CD14-positive monocyte (primary cell): Measurements from ENCODE around the gene PPP1R1C. TPM values are rescaled to one million over a fixed set of nuclear protein-coding genes. Genes with fewer than 3 reads are reported as not detected.

ENCODE experiments used
- DNase-seq, 3 donors: peaks; one replicate each; pipeline ENCODE4 v3.0.0-alpha.2; 2011 to 2022
- H2AFZ ChIP-seq: 2 replicates; pipeline ENCODE4 v1.6.0; 2012; ENCODE audit warnings: mild to moderate bottlenecking, low read depth, low read length, inconsistent platforms; ENCODE audit not compliant: insufficient read depth, poor library complexity, severe bottlenecking
- H3K27ac ChIP-seq, 2 donors: 1 replicate in 1 of 2; 2 replicates in 1 of 2; pipeline ENCODE4 v1.5.1; 2012 to 2013; ENCODE audit warnings: low read length in 2 of 2, control low read depth in 1 of 2, inconsistent platforms in 1 of 2, low read depth in 1 of 2, mild to moderate bottlenecking in 1 of 2
- H3K27me3 ChIP-seq, 2 donors: one replicate each; pipeline versions ENCODE4 v1.6.0 to v1.6.1; 2011 to 2013; ENCODE audit warnings: low read length in 2 of 2; ENCODE audit not compliant: control insufficient read depth in 2 of 2, insufficient read depth in 2 of 2
- H3K36me3 ChIP-seq, 2 donors: replicated peaks in 1 of 2; 1 replicate in 1 of 2; 2 replicates in 1 of 2; pipeline versions ENCODE4 v1.5.1 to v1.6.1; 2012 to 2013; ENCODE audit warnings: low read length in 2 of 2, control low read depth in 1 of 2, inconsistent platforms in 1 of 2, mild to moderate bottlenecking in 1 of 2; ENCODE audit not compliant: insufficient read depth in 2 of 2, control insufficient read depth in 1 of 2
- H3K4me1 ChIP-seq, 2 donors: 1 replicate in 1 of 2; 2 replicates in 1 of 2; pipeline versions ENCODE4 v1.5.1 to v1.6.1; 2012 to 2013; ENCODE audit warnings: low read length in 2 of 2, control low read depth in 1 of 2, inconsistent platforms in 1 of 2, mild to moderate bottlenecking in 1 of 2, moderate library complexity in 1 of 2; ENCODE audit not compliant: insufficient read depth in 2 of 2, control insufficient read depth in 1 of 2
- H3K4me2 ChIP-seq: replicated peaks from 2 replicates; pipeline ENCODE3; 2012; ENCODE audit warnings: low read length, moderate library complexity, mild to moderate bottlenecking; ENCODE audit not compliant: poor library complexity, severe bottlenecking; ENCODE audit errors: extremely low read depth
- H3K4me3 ChIP-seq, 3 experiments: fragments of 200-600 bp in 1 of 3; sonication (generic) in 1 of 3; replicated peaks in 1 of 3; 1 replicate in 2 of 3; 2 replicates in 1 of 3; pipeline ENCODE4 v1.5.1; 2011 to 2013; ENCODE audit warnings: low read length in 3 of 3, mild to moderate bottlenecking in 3 of 3, control low read depth in 2 of 3, low read depth in 2 of 3, inconsistent platforms in 1 of 3, moderate library complexity in 1 of 3
- H3K79me2 ChIP-seq: 2 replicates; pipeline ENCODE4 v1.6.0; 2012; ENCODE audit warnings: mild to moderate bottlenecking, control low read depth, inconsistent platforms, low read length, moderate library complexity; ENCODE audit not compliant: insufficient read depth
- H3K9ac ChIP-seq: 2 replicates; pipeline ENCODE4 v1.6.0; 2017; ENCODE audit warnings: low read length, mild to moderate bottlenecking; ENCODE audit not compliant: insufficient read depth, poor library complexity, severe bottlenecking
- H3K9me3 ChIP-seq, 2 donors: replicated peaks in 1 of 2; 1 replicate in 1 of 2; 2 replicates in 1 of 2; pipeline versions ENCODE4 v1.5.1 to v1.6.1; 2012 to 2013; ENCODE audit warnings: low read length in 2 of 2, control low read depth in 1 of 2; ENCODE audit not compliant: control insufficient read depth in 1 of 2, insufficient read depth in 1 of 2
- H4K20me1 ChIP-seq: 2 replicates; pipeline ENCODE4 v1.6.0; 2012; ENCODE audit warnings: mild to moderate bottlenecking, low read length, control low read depth, moderate library complexity; ENCODE audit not compliant: insufficient read depth
- H3K27ac Mint-ChIP-seq, 7 donors: one replicate each; pipeline ENCODE4 v1.8.0; 2020; ENCODE audit warnings: mild to moderate bottlenecking in 7 of 7, mixed read lengths in 7 of 7, moderate library complexity in 6 of 7, inconsistent platforms in 2 of 7
- H3K27me3 Mint-ChIP-seq, 3 donors: one replicate each; pipeline ENCODE4 v1.8.0; 2021 to 2022; ENCODE audit warnings: low read depth in 3 of 3, mild to moderate bottlenecking in 3 of 3, mixed read lengths in 3 of 3, moderate library complexity in 3 of 3, inconsistent platforms in 1 of 3
- H3K36me3 Mint-ChIP-seq, 2 donors: one replicate each; pipeline ENCODE4 v1.8.0; 2020; ENCODE audit warnings: mixed read lengths in 2 of 2, inconsistent platforms in 1 of 2, mild to moderate bottlenecking in 1 of 2
- H3K4me1 Mint-ChIP-seq: one replicate; pipeline ENCODE4 v1.8.0; 2020; ENCODE audit warnings: mild to moderate bottlenecking, mixed read lengths
- H3K4me3 Mint-ChIP-seq, 2 donors: one replicate each; pipeline ENCODE4 v1.8.0; 2020; ENCODE audit warnings: mild to moderate bottlenecking in 2 of 2, mixed read lengths in 2 of 2, moderate library complexity in 1 of 2
- H3K9me3 Mint-ChIP-seq, 7 donors: one replicate each; pipeline ENCODE4 v1.8.0; 2020 to 2022; ENCODE audit warnings: mixed read lengths in 7 of 7, mild to moderate bottlenecking in 6 of 7, moderate library complexity in 6 of 7, inconsistent platforms in 2 of 7
- WGBS: methylation state at CpG from one replicate; pipeline ENCODE4 v1.1.5; 2013; ENCODE audit warnings: missing lambda C conversion rate; ENCODE audit not compliant: insufficient coverage; 5-methylcytosine and 5-hydroxymethylcytosine counted together
- intact Hi-C, 2 donors: fragments of 100-400 bp; cut with micrococcal nuclease; formaldehyde crosslinking; loops; one replicate each; pipeline versions ENCODE4 v1.15.0 to v1.15.1; 2023
- polyA plus RNA-seq, 3 donors: library from polyadenylated mRNA; depleted of rRNA in 1 of 3; unstranded in 2 of 3; stranded (reverse) in 1 of 3; fragments of 300-500 nt in 2 of 3; fragments of >200 nt in 1 of 3; fragmentation: Illumina TruSeq in 2 of 3; gene quantifications; 1 replicate in 2 of 3; 2 replicates in 1 of 3; pipeline ENCODE4 v1.2.3, GENCODE V29; 2012 to 2021
- TF ChIP-seq, protein P1 (sequence below): fragments of 200-600 bp; IDR thresholded peaks from one replicate; pipeline ENCODE4 v1.8.0; 2022; ENCODE audit warnings: antibody characterized with exemption, mild to moderate bottlenecking

The PPP1R1C gene
- polyA plus RNA-seq, 3 donors: not detected

DNA sequence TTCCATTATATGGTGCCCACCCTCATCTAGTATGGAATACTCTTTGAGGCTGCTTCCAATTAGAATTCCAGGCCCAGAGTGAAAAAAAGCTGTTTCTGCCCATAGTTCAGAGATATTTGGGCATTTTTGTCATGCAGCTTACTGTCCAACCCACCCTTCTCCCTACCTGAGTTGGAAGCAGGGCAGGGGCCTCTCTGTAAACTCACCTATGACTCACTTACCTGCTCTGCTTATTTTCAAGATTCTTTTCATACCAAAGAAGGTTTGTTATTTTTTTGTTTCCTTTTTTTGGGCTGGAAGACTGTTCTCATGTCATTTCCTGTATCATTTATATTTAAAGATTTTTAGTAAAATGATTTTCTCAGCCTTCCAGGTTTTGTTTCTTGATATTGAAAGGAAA, 38.4 kb upstream of the PPP1R1C start:
- no peaks in the 10 kb centered on the region for H3K4me1 ChIP-seq
- H3K79me2 ChIP-seq: no peaks in the 10 kb centered on the region
- no peaks in the 10 kb centered on the region for H3K36me3 ChIP-seq
- no peak overlapping the region for H3K4me3 ChIP-seq
- no peak overlapping the region for H3K4me2 ChIP-seq
- H3K27me3 ChIP-seq: no peaks in the 10 kb centered on the region
- no peak overlapping the region for H3K27ac Mint-ChIP-seq
- H3K27me3 Mint-ChIP-seq: peaks cover 0 to 4% (median 0%) of the 10 kb centered on the region in 3 donors
- H2AFZ ChIP-seq: no peak overlapping the region
- H3K27ac ChIP-seq: no peak overlapping the region
- no peak for DNase-seq
- peaks cover 7% of the 10 kb centered on the region for H3K4me1 Mint-ChIP-seq
- no peaks in the 10 kb centered on the region for H4K20me1 ChIP-seq
- intact Hi-C loops: no loop called here
- peaks cover 0 to 2% (median 0%) of the 10 kb centered on the region in 7 donors for H3K9me3 Mint-ChIP-seq
- H3K36me3 Mint-ChIP-seq: no peaks in the 10 kb centered on the region
- H3K4me3 Mint-ChIP-seq: no peak overlapping the region
- H3K9ac ChIP-seq: no peak overlapping the region
- no peaks in the 10 kb centered on the region for H3K9me3 ChIP-seq
- TF ChIP-seq, protein P1, sequence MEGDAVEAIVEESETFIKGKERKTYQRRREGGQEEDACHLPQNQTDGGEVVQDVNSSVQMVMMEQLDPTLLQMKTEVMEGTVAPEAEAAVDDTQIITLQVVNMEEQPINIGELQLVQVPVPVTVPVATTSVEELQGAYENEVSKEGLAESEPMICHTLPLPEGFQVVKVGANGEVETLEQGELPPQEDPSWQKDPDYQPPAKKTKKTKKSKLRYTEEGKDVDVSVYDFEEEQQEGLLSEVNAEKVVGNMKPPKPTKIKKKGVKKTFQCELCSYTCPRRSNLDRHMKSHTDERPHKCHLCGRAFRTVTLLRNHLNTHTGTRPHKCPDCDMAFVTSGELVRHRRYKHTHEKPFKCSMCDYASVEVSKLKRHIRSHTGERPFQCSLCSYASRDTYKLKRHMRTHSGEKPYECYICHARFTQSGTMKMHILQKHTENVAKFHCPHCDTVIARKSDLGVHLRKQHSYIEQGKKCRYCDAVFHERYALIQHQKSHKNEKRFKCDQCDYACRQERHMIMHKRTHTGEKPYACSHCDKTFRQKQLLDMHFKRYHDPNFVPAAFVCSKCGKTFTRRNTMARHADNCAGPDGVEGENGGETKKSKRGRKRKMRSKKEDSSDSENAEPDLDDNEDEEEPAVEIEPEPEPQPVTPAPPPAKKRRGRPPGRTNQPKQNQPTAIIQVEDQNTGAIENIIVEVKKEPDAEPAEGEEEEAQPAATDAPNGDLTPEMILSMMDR: no peak

DNA sequence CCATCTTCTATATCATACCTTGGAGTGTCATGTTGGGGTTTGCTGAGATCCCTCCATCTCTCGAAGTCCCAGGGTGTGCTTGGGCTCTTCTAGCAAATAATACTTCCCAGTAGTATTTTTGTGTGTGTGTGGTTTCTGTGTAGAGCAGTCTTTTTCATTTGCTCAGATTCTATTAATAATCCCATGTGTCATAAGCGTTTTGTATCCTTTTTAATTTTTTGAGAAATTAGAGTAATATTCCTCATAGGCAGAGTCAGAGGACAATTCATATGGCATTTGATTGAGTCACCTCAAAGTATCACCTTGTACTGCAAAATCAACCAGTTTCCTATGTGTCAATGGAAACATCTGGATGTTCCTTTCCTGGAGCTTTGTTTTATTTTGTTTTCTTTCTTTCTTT, 37.4 kb upstream of the PPP1R1C start:
- TF ChIP-seq, protein P1: no peak
- Mint-ChIP-seq H3K9me3 (peaks cover 0 to 2% (median 0%) of the 10 kb centered on the region in 7 donors), H3K4me3 (no peak overlapping the region), H3K27ac (no peak overlapping the region), H3K4me1 (peaks cover 7% of the 10 kb centered on the region), H3K27me3 (peaks cover 0 to 4% (median 0%) of the 10 kb centered on the region in 3 donors), H3K36me3 (no peaks in the 10 kb centered on the region)
- no peaks in the 10 kb centered on the region for H4K20me1 ChIP-seq
- no peaks in the 10 kb centered on the region for H3K36me3 ChIP-seq
- no peaks in the 10 kb centered on the region for H3K27me3 ChIP-seq
- intact Hi-C loops: no loop called here
- no peaks in the 10 kb centered on the region for H3K79me2 ChIP-seq
- no peaks in the 10 kb centered on the region for H3K4me1 ChIP-seq
- H3K4me2 ChIP-seq: no peak overlapping the region
- H3K4me3 ChIP-seq: no peak overlapping the region
- no peak overlapping the region for H2AFZ ChIP-seq
- WGBS: no CpG with 5 or more reads among the region's 2 CpGs
- no peak overlapping the region for H3K27ac ChIP-seq
- no peak for DNase-seq
- no peak overlapping the region for H3K9ac ChIP-seq
- H3K9me3 ChIP-seq: no peaks in the 10 kb centered on the region
